ENCODE results near the gene AP2A1.
"Not testable (repeated sequence)": the region's sequence is repeated elsewhere in the genome, so short reads cannot be mapped to it uniquely, and the experiment has no call there.

The AP2A1 gene

GRCh38 chr19:49808711-49809159 is 41.9 kb downstream of the AP2A1 start:
- Mint-ChIP-seq H3K4me1 (ENCODE audit: low read depth) (peaks cover 41% of the 10 kb centered on the region), H3K36me3 (ENCODE audit: low read depth) (peaks cover 42% of the 10 kb centered on the region), H3K4me3 (peak overlapping the region; percentile 70), H3K9me3 (no peaks in the 10 kb centered on the region), H3K27ac (peak overlapping the region; percentile 55), H3K27me3 (no peaks in the 10 kb centered on the region)
- peak; percentile 86 for DNase-seq

DNA sequence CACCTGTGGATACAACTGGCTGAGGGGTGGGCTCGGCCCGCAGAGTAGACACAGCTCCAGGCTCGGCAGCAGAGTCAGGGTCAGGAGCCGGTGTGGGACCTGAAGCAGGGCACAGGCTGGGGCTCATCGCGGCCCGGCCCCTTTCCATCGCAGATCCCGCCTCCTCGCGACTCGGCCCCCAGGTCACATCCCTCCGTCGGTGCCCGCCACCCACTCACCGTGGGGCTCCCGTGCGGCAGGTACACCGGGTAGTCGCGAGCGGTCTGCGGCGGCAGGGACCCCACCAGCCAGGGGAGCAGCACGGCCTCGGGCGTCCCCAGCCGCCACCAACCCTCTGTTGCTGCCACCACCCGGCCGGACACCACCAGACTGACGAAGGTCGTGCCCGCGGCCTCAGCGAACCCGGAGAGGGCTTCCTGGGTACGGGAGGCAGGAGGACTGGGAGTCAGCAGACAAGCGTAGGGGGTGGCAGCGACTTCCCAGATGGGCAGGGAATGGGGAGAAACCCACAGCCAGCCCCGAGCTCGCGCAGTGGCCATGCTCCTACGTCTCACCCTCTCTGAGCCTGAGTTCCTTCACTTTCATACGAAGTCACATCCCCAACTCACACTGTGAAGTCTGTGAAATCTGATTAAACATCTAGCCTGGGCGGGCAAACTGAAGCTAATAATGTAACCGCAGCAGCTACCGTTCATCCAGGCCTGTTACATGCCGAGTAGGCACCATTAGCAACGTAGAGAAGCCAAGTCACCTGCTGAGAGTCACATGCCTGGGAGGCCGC is 42.5 kb downstream of the AP2A1 start:
- Mint-ChIP-seq H3K27me3 (no peaks in the 10 kb centered on the region), H3K9me3 (no peaks in the 10 kb centered on the region), H3K27ac (peak overlapping the region; percentile 55), H3K4me3 (peak overlapping the region; percentile 70), H3K4me1 (ENCODE audit: low read depth) (peaks cover 46% of the 10 kb centered on the region), H3K36me3 (ENCODE audit: low read depth) (peaks cover 37% of the 10 kb centered on the region)
- DNase-seq = no peak

DNA sequence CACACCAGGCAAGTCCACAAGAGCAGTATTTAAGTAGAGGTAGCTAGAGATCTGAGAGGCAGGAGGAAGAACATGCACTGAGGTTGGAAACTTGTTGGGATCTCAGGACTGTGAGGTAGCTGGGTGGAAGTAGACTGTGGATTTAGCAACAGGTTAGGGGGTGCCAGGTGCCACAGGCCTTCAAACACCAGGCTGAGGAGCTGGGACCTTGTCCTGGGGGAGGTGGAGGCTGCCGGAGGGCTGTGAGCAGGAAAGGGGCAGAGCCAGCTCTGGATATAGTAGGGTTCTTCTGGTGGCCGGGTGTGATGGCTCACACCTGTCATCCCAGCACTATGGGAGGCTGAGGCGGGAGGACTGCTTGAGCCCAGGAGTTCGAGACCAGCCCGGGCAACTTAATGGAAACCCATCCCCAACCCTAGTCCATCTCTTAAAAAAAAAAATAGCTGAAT is 43.2 kb downstream of the AP2A1 start:
- Mint-ChIP-seq H3K9me3 (no peaks in the 10 kb centered on the region), H3K4me3 (peak overlapping the region; percentile 70), H3K27me3 (no peaks in the 10 kb centered on the region), H3K36me3 (ENCODE audit: low read depth) (peaks cover 31% of the 10 kb centered on the region), H3K4me1 (ENCODE audit: low read depth) (peaks cover 49% of the 10 kb centered on the region), H3K27ac (peak overlapping the region; percentile 28)
- no peak for DNase-seq

GRCh38 chr19:49811328-49811727 is 44.5 kb downstream of the AP2A1 start:
- Mint-ChIP-seq H3K36me3 (ENCODE audit: low read depth) (peaks cover 23% of the 10 kb centered on the region), H3K9me3 (no peaks in the 10 kb centered on the region), H3K4me1 (ENCODE audit: low read depth) (peaks cover 49% of the 10 kb centered on the region), H3K27me3 (no peaks in the 10 kb centered on the region), H3K27ac (peak overlapping the region; percentile 63), H3K4me3 (no peak overlapping the region)
- DNase-seq = no peak

DNA sequence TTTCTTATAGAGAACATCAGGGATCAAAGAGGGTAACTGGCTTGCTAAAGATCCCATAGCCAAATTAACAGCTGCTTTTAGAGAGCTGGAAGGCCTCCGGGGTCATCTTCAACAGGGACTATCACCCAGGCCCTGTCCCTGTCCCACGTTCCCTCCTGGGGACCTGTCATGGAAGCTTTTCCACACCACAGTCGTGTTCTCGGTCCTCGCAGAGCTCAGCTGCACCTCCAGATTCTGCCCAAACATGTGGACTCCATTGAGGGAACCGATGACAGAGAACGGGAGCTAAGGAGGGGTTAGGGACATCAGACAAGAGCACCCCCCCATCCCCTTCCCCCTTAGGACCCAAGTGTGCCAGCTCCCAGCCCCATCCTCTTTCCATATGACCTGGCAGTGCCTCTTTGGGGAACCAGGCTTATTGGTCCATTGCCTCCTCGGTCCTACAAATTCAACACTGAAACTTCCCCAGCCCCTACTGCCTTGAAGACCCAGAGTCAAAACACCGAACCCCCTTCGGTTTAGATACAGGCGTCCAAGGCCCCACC is 45.7 kb downstream of the AP2A1 start:
- peaks cover 15% of the 10 kb centered on the region for H3K36me3 Mint-ChIP-seq (ENCODE audit: low read depth)
- H3K4me3 Mint-ChIP-seq = peak overlapping the region; percentile 89
- H3K27me3 Mint-ChIP-seq = no peaks in the 10 kb centered on the region
- no peaks in the 10 kb centered on the region for H3K9me3 Mint-ChIP-seq
- H3K4me1 Mint-ChIP-seq (ENCODE audit: low read depth) = peaks cover 52% of the 10 kb centered on the region
- no peak for DNase-seq
- peak overlapping the region; percentile 98 for H3K27ac Mint-ChIP-seq

- DNase-seq = peak; percentile 91
- Mint-ChIP-seq H3K27ac (peak within 1 kb of the TSS; percentile 98), H3K27me3 (no peaks in the 10 kb centered on the region), H3K4me1 (ENCODE audit: low read depth) (peaks cover 47% of the 10 kb centered on the region), H3K9me3 (no peaks in the 10 kb centered on the region), H3K4me3 (peak within 1 kb of the TSS; percentile 89), H3K36me3 (ENCODE audit: low read depth) (peaks cover 15% of the 10 kb centered on the region)
These were observed 46.4 kb downstream of the AP2A1 start, which contains the start of gene FUZ for GRCh38 chr19:49812997-49813861. TSS of gene FUZ (minus strand) at chr19:49813292. CDS start at chr19:49813106, 186 bp downstream.

GRCh38 chr19:49814010-49814409 is 47.2 kb downstream of the AP2A1 start:
- Mint-ChIP-seq H3K36me3 (ENCODE audit: low read depth) (peaks cover 18% of the 10 kb centered on the region), H3K4me1 (ENCODE audit: low read depth) (peaks cover 42% of the 10 kb centered on the region), H3K9me3 (no peaks in the 10 kb centered on the region), H3K27ac (peak overlapping the region; percentile 31), H3K27me3 (no peaks in the 10 kb centered on the region), H3K4me3 (peak overlapping the region; percentile 89)
- DNase-seq = no peak

DNA sequence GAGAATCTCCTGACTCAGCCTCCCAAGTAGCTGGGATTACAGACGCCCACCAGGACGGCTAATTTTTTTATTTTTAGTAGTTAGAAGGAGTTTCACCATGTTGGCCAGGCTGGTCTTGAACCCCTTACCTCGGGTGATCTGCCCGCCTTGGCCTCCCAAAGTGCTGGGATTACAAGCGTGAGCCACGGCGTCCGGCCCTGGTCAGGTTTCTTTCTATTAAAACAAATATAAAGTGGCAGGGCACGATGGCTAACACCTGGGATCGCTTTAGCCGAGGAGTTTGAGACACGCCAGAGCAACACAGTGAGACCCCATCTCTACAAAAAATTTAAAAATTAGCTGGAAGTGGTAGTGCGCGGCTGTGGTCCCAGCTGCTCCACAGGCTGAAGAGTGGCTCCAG is 49.8 kb downstream of the AP2A1 start:
- Mint-ChIP-seq H3K4me1 (ENCODE audit: low read depth) (peaks cover 46% of the 10 kb centered on the region), H3K4me3 (no peak overlapping the region), H3K9me3 (no peaks in the 10 kb centered on the region), H3K27ac (no peak overlapping the region), H3K36me3 (ENCODE audit: low read depth) (peaks cover 25% of the 10 kb centered on the region), H3K27me3 (no peaks in the 10 kb centered on the region)
- DNase-seq = no peak

GRCh38 chr19:49817964-49818648 is 51.3 kb downstream of the AP2A1 start, which contains the start of gene MED25:
TSS of gene MED25 (plus strand) at chr19:49818289. CDS start at chr19:49818342, 53 bp downstream.
- Mint-ChIP-seq H3K9me3 (no peaks in the 10 kb centered on the region), H3K36me3 (ENCODE audit: low read depth) (peaks cover 26% of the 10 kb centered on the region), H3K27me3 (no peaks in the 10 kb centered on the region), H3K27ac (peak within 1 kb of the TSS; percentile 98), H3K4me1 (ENCODE audit: low read depth) (peaks cover 33% of the 10 kb centered on the region), H3K4me3 (peak within 1 kb of the TSS; percentile 90)
- DNase-seq = peak; percentile 94

GRCh38 chr19:49818649-49819370 is 52.0 kb downstream of the AP2A1 start:
- Mint-ChIP-seq H3K27me3 (no peaks in the 10 kb centered on the region), H3K4me1 (ENCODE audit: low read depth) (peaks cover 28% of the 10 kb centered on the region), H3K27ac (peak overlapping the region; percentile 98), H3K9me3 (no peaks in the 10 kb centered on the region), H3K4me3 (peak overlapping the region; percentile 90), H3K36me3 (ENCODE audit: low read depth) (peaks cover 30% of the 10 kb centered on the region)
- no peak for DNase-seq

DNA sequence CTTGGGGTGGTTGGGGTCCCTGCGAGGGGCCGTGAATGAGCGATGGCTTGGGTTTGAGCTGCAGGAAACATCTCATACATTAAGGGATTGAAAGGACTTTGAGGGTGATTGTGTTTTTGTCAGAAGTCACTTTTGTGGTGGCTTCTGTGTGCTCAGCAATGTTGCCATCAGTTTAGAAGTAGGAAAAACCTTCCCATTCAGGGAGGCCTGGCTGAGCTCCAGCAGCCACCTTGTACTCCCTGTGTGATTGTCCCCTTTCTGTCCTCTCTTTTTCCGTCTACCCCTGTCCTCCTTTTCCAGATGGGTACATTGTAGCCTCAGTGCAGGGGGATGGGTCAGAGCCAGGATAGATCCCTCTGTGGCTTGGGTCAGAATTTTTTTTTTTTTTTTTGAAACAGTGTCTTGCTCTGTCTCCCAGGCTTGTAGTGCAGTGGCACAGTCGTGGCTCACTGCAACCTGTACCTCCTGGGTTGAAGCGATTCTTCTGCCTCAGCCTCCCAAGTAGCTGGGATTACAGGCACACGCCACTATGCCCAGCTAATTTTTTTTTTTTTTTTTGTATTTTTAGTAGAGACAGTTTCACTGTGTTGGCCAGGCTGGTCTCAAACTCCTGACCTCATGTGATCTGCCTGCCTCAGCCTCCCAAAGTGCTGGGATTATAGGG is 52.8 kb downstream of the AP2A1 start:
- Mint-ChIP-seq H3K36me3 (ENCODE audit: low read depth) (peaks cover 37% of the 10 kb centered on the region), H3K4me1 (ENCODE audit: low read depth) (peaks cover 23% of the 10 kb centered on the region), H3K27ac (peak overlapping the region; percentile 98), H3K4me3 (peak overlapping the region; percentile 90)
- H3K27me3 Mint-ChIP-seq, DNase-seq, H3K9me3 Mint-ChIP-seq: not testable (repeated sequence)

GRCh38 chr19:49820125-49820524 is 53.3 kb downstream of the AP2A1 start:
- Mint-ChIP-seq H3K27me3 (no peaks in the 10 kb centered on the region), H3K4me1 (ENCODE audit: low read depth) (peaks cover 21% of the 10 kb centered on the region), H3K4me3 (no peak overlapping the region), H3K9me3 (no peaks in the 10 kb centered on the region), H3K27ac (no peak overlapping the region), H3K36me3 (ENCODE audit: low read depth) (peaks cover 41% of the 10 kb centered on the region)
- no peak for DNase-seq

DNA sequence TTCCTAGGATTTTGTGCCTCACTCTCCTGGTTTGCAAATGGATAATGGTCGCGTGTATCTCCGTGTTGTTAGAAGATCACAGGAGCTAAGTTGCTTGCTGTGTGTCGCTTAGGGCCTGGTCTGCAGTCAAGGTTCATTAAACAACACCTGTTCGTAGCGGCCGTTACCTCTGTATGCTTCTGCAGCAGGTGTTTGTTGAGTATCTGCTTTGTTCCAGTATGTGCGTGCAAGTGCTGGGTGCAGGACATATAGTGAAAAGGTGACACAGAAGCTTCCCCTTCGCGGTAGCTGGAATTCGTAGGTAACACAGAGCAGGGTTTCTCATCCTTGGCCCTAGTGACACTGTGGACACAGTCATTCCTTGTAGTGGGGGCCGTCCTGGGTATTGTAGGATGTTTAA is 56.7 kb downstream of the AP2A1 start:
- peaks cover 13% of the 10 kb centered on the region for H3K4me1 Mint-ChIP-seq (ENCODE audit: low read depth)
- no peak for DNase-seq
- peaks cover 51% of the 10 kb centered on the region for H3K36me3 Mint-ChIP-seq (ENCODE audit: low read depth)
- H3K9me3 Mint-ChIP-seq = no peaks in the 10 kb centered on the region
- H3K27me3 Mint-ChIP-seq = no peaks in the 10 kb centered on the region
- no peak overlapping the region for H3K4me3 Mint-ChIP-seq
- H3K27ac Mint-ChIP-seq = no peak overlapping the region
